GM18511 (cell line): ENCODE results near the gene TYK2.
"Not testable (repeated sequence)": the region's sequence is repeated elsewhere in the genome, so short reads cannot be mapped to it uniquely, and the experiment has no call there.

ENCODE experiments used
- ATAC-seq: cut with Tn5 transposase; IDR thresholded peaks from one replicate; pipeline ENCODE4 v1.9.1; 2021; ENCODE audit warnings: mild to moderate bottlenecking, moderate library complexity; ENCODE audit not compliant: unreplicated experiment

The TYK2 gene

DNA sequence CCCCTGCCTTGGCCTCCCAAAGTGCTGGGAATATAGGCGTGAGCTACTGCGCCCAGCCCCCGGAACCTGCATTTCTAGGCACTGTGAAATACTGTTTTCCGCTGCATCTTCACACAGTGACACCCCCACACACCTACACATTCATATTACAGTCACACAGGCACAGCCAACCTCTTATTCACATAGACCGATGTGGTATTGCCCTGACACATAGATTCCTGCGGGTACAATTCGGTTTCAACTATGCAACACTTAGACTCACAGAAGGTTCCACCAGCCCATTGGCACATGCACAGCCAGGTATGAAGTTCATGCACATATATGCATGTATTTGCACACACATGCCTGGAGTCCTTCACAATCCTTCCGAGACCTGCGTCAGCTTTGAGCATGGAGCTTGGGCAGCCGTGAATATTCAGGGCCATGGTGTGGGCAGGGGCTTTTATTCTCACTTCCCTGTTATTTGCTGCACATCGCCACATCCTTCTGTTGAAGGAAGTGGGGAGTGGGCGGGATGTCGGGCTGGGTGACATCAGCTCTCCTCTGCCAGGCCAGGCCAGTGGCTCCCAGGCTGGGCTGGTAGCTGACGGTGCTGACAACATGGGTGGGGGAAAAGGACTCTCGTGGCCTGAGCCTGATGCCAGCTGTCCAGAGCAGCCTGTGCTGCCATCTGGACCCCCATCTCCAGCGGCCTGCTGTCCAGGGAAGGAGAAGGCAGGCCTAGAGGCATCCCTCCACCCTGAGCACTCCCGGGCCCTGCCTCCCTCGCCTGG is 28.3 kb upstream of the TYK2 start:
- no peak for ATAC-seq

DNA sequence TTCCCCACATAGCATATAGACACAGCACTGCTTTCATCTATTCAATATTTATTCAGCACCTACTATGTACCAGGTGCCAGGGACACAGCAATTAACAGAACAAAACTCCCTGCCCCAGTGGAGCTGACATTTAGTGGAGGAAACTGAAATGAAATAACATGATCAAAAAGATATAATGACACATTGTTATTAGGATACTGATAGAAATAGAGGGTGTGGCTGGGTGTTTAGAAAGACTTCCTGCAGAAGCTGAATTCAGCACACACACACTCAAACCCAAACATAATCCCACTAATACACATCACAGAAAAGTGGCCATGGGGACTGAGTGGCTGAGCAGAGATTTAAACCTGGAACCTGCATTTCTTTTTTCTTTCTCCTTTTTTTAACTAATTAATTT is 26.7 kb upstream of the TYK2 start:
- ATAC-seq, result no peak

DNA sequence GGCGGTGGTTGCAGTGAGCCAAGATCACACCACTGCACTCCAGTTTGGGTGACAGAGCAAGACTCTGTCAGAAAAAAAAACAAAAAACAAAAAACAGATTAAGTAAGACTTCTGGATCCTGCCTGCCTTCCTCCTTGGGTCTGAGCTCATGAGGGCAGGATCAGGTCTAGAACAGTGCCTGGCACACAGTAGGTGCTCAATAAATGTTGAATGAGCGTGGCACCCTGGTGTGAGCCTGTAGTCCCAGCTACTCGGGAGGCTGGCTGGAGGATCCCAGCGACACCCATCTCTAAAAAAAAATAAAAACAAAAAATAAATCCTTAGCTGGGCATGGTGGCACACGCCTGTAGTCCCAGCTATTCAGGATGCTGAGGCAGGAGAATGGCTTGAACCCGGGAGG is 25.8 kb upstream of the TYK2 start:
- no peak for ATAC-seq

DNA sequence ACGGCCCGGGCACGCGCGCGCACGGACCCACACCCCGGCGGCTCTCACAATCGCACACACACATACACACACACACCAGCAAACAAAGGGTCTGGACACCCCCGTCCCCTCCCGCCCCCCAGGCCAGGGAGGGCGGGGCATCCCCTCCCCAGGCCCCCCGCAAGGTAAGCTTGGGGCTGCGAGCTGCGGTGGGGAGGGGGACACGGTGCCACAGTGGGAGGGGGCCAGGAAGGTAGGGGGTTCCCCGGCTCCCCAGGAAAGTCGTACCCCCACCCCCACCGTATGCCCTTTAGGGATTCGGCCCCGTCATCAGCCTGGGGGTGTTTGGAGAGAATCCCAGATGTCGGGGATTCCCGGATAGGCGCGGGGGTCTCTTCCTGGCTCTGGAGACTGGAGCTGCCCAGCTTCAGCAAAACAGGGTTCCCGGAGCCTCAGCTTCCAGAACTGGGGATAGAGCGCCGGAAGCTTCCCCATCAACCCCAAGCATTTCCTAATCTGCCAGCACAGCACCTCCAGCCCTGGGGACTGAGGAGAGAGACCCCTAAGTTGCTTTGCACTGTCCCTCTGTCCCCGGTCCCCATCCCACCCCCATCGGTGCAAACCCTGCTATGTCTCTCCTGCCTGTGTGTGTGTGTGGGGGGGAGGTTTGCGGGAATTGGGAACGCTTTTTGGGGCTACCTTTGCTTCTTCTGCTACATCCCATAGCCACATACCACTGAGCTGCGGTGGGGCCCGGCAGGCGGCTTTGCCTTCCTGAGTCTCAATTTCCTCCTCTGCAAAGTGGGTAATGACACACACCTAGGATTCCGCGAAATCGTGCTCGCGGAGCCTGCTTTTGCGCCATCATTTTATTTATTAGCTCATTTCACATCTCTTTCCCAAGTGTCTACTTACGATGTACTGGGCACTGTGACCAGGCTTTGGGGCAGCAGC is 24.8 kb upstream of the TYK2 start:
- ATAC-seq, result no peak

DNA sequence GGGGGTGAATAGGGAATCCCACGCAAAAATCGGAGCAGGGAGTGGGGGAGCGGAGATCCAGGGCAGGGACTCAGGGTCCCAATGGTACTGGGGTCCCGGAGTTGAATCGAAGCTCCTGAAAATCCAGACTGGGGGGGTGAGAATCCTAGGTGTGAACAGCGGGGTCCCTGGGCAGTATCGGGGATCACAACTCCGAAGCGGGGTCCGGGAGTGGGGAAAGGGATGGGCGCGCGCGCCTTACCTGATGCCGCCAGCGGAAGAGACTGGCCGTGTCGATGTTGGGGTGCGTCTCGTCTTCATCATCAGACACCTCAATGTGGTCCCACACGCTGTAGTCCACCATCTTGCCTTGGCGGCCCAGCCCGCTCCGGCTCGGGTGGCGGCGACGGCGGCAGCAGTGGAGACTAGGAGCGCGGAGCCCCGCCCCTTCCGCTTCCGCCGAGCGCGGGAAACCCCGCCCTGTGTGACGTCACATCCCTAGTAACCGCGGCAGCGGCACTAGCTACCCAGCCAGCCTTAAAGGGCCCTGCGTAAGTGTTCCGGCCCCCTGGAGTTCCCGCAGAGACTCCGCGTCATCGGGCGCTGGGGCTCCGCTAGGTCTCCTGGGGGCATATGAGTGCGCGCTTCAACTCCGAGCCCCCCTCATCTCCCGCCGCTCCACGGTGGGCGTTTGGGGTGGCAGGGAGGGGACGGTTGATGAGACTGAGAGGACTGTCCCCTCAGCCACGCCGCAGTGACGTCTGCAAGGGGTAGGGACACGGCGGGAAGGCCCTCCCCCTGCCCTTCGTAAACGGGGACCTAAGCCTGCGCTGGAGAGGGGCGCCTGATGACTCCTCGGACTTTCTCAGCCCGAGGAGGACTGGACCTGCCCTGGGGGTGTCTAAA is 23.0 kb upstream of the TYK2 start, which contains the start of gene CDC37:
Gene CDC37 (minus strand): TSS at position 406 of the 885 bp plus-strand sequence. CDS start 63 bp downstream, at position 343.
- ATAC-seq, result peak; percentile 82

DNA sequence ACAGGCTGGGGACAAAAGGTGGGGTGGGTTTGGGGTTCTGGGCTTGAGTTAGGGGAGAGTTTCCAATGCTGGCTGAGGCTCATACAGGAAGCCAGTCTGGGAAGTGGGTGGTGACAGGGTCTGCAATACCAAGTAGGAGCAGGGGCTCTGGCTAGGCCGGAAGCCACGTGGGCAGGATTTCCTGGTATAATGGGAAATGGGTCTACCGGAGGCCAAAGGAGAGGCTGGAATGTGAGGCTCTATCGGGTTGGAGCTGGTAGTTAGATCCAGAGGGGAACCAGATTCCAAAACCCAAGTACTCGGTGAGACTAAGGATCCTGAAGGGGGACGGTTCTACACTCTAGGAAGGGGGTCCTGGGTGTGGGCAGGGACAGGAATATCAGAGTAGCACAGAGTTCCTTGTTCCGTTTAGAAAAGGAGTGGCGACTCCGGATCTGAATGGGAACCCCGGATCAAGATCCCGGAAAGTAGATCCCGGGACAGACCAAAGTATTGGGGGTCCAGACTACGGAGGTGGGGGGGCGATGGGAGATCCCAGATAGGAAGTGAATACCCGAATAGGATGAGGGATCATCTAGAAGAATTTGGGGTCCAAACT is 22.2 kb upstream of the TYK2 start:
- ATAC-seq, result no peak

DNA sequence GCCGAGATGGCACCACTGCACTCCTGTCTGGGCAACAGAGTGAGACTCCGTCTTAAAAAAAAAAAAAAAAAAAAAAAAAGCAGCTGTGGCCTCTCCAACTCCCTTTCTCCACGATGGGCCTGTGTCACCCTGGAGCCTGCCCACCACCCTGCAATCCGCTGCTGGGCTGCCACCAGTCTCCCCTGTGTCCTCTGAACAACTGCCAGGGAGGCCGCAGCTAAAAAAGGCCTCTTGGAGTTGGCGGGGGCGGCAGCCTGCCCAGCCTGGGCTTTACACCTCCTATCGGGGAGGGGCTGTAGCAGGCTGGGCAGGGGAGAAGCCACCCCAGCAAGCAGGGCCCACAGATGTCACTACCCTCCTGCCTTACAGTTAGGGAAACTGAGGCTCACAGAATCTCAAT is 19.5 kb upstream of the TYK2 start:
- ATAC-seq, result no peak

DNA sequence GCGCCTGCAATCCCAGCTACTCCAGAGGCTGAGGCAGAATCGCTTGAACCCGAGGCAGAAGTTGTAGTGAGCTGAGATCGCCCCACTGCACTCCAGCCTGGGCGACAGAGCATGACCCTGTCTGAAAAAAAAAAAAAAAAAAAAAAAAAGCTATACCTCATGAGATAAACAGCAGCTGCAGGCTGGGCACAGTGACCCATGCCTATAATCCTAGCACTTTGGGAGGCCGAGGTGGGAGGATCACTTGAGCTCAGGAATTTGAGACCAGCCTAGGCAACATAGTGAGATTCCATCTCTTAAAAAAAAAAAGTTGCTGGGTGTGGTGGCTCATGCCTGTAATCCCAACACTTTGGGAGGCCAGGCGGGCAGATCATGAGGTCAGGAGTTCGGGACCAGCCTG is 19.0 kb upstream of the TYK2 start:
- ATAC-seq, result not testable (repeated sequence)

DNA sequence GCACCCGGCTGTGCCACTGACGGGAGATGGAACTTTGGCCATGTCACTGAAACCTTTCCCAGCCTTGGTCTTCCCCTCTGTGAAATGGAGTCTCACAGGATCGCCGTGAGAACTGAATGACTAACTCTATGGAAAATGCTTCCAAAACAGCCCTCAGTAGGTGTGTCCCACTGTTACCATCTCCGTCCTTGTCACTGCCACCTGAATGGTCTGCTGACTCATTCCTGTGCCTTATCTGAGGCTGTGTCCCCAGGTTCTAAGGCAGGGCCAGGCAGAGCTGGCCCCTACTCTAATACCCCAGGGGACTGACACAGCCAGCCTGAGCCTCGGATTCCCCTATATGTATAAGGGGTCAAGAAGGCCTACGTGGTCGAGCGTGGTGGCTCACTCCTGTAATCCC is 18.4 kb upstream of the TYK2 start:
- ATAC-seq, result no peak

DNA sequence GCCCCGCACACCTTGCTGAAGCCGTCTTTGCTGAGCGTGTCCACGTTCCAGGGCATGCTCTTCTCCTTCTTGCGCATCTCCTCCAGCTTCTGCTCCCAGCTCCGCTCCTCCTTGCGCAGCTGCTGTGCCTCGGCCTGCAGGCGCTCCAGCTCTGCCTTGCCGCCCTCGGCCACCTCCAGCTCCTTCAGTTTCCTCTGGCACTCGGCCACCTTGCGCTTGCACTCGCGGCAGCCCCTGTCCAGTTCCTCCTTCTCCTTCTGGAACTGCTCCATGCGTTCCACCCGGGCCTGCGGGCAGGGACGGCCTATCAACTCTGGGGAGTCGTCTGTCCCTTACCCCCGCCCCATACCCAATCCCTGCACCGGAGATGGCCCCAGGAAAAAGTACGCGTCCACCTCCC is 15.5 kb upstream of the TYK2 start:
- ATAC-seq, result no peak

DNA sequence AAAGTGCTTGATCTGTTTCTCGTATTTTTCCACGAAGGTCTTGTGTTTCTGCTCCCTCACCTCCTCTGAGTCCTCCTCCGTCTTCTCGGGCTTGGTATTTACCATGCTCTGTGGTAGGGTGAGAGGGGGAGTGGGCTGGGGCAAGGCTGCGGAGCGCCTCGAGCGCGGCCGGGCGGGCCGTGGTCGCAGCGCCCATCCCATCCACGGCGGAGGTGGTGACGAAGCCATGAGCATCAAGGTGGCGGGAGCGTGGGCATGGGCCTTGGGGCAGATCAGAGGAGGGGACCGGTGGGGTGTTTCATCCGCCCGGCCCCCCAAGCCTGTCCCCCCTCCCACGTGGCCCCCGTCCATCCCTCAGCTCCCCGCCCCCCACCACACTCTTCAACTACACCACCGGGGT is 15.1 kb upstream of the TYK2 start:
- no peak for ATAC-seq

DNA sequence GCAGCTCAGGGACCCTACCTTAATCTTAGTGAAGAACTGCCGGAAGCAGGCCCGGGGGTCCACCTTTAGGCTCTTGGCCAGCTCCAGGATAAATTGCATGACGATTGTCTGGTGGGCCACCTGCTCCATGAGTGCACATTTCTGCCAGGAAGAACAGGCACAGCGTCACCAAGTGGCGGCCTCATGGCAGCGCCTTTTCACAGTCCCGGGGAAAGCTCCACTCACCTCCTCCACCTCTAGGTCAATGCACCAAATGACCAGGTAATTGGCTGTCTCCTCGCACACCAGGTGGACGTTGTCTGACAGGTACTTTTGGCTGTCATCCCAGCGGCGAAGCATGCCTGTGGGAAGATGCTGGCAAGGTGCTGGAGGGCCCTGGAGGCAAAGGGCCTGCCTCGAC is 14.6 kb upstream of the TYK2 start:
- ATAC-seq, result no peak

DNA sequence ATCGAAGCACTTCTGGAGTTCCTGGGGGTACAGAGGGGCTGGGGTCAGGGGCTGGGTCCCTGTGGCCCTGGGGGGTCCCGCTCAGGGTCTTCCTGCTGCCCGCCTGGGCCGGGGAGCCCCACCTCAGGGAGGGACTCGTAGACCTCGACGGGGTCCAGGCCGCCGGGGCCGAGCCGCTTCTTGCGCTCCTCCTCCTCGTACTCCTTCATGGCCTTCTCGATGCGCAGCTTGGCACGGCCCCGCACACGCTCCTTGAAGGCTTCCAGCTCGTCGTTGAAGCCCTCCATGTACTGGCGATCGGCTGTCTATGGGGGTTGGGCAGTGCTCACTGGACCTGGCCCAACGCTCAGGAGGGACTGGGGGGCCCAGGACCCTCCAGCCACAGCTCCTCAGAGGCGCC is 12.8 kb upstream of the TYK2 start:
- no peak for ATAC-seq

DNA sequence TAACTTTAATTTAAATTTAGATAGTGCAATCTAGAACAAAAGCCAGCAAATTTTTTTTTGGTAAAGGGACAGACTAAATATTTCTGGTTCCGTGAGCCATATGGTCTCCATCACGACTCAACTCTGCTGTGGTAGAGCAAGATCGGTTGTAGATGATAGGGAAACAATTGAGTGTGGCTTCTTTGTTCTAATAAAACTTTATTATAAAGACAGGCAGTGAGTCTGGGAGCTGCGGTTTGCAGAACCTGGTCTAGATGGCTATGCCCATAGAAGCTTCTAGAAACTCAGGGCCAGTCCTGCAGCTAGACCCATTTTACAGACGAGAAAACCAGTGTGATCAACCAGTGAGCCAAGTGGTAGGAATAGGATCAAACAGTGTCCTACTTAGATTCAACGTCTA is 11.7 kb upstream of the TYK2 start:
- ATAC-seq, result no peak

DNA sequence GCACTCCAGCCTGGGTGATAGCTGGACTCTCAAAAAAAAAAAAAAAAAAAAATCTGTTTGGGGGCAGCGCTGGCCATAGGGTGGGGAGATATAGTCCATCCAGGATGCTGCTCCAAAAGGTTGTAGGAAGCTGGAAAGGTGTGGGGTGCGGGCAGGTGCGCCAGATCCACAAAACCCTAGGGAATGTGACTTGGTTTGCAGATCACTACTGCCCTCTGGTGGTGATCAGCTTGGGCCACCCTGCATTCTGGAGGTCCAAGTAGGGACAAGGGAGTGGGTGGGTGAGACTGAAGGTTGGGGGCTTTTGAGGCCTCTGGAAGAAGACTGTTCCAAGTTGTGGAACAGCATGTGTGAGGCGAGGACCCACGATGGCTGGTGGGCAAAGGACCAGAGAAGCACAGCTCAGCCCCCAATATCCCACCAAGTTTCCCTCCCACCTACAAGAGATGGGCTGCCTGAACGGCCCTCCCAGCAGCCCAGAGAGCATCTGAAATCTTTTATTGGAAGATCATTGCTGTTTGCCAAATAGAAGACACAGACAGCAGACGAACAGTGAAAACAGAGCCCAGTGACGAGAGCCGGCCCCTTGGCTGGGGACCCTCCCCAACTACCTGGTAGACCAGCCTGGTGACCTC is 10.4 kb upstream of the TYK2 start:
- ATAC-seq, result no peak

DNA sequence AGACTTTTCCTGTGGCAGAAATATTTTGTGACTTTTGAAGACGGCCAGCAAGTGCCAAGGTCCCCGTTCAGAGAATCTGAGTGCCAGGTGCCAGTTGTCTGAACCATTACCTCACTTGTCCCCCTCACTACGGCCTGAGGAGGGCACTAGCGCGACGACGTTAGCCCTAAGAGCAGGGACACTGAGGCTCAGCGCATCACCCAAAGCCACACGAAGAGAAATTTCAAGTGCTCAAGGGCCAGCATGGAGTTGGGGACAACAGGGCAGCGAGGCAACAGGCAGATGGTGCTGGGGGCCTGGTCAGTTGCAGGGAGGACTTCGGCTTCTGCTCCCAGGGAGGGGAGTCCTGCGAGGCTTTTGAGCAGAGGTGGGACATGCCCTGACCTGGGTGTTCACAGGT is 9.5 kb upstream of the TYK2 start:
- no peak for ATAC-seq

DNA sequence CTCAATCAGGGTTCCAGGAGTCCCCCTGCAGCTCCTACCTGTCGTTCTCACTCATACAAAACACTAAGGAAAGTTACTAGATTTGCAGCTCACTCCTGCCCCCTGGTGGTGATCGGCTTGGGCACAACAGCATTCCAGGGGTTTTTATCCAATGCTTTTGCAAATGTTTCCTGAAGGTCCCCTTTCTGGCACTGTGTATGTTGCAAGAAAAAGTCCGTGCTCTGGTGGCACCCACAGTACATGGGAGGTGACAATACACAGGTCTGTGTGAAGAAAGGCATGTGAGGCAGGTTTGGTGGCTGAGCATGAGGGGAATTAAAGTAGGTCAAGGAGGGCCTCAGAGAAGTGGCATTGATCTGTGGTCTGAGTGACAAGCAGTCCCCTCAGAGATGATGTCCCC is 8.6 kb upstream of the TYK2 start:
- no peak for ATAC-seq

DNA sequence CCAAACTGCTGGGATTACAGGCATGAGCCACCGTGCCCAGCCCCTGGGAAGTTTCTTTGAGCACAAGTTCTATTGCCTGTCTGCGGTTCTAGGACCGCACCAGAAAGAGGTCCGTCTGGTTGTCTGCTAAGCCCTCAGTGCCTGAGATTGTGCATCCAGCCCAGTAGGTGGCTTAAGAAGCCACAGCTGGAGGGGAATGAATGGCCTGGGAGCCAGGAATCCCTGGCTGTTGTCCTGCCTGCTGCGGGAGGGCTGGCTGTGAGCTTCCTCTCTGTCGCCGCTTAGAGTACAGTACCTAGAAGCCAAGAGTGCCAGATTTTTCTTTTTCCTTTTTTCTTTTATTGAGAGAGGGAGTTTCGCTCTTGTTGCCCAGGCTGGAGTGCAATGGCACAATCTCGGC is 4.2 kb upstream of the TYK2 start:
- no peak for ATAC-seq

DNA sequence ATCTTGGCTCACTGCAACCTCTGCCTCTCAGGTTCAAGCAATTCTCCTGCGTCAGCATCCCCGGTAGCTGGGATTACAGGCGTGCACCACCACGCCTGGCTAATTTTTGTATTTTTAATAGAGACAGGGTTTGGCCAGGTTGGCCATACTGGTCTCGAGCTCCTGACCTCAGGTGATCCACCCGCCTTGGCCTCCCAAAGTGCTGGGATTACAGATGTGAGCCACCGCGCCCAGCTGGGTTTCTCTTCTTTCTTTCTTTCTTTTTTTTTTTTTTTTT is 2.8 kb upstream of the TYK2 start:
- ATAC-seq, result not testable (repeated sequence)

DNA sequence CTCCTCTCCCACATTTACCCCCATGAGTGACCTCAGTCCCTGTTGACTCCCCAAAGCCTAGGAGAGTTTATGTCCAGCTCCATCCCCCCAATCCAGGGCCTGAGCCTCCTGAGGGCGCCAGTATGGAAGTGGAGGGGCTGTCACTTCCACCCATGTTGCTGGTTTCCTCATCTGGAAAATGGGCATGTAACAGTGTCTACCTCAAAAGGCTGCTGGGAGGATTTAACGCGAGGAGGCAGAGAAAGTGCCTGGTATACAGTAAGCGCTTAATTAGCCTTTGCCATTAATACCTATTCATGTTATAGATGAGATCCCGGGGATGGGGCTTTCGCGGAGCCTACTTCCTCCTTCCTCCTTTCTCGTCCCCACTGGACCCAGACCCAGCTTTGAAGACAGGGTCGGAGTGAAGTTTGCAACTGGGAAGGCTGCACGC is 476 bp downstream of the TYK2 start:
- no peak for ATAC-seq
